A204.1 (cell line): ENCODE data around the gene XBP1.
"Not testable (repeated sequence)": the region's sequence is repeated elsewhere in the genome, so short reads cannot be mapped to it uniquely, and the experiment has no call there.

ENCODE experiments used
- FAIRE-seq: peaks from 2 replicates; lab custom pipeline; 2012; peaks lifted over from hg19 to GRCh38; lab: Jason Lieb, UNC

XBP1 gene

DNA sequence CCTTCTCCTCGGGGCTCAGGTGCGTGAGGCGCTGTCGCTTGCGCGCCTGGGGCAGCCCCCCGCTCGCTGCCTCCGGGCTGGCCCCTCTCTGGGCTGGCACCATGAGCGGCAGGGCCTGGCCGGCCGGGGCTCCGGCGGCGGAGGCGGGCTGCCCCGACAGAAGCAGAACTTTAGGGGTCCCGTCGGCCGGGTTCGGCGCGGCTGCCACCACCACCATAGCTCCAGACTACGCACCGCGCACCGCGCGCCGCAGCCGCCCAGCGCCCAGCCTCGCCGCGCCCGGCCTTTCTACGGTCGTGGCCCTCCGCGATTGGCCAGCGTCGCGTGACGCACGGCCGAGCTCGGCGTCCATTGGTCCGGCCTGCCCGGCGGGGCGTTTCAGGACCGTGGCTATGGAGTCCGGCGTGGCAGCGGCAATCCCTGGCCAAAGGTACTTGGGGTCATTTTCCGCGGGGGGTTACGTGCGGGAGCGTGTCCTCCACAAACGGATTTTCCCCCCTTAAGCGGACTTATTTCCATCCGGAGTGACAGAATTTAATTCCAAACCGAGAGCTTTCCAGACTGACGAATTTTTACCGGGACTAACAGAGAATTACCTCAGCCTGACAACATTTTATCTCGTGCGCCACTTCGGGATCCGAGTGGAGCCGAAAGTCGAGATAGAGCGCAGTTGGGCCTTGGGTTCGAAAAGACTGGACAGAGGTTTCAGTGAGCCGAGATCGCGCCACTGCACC lies at the start of gene XBP1:
Gene XBP1 (minus strand): TSS at position 262 of the 734 bp plus-strand sequence.
- FAIRE-seq = no peak

DNA sequence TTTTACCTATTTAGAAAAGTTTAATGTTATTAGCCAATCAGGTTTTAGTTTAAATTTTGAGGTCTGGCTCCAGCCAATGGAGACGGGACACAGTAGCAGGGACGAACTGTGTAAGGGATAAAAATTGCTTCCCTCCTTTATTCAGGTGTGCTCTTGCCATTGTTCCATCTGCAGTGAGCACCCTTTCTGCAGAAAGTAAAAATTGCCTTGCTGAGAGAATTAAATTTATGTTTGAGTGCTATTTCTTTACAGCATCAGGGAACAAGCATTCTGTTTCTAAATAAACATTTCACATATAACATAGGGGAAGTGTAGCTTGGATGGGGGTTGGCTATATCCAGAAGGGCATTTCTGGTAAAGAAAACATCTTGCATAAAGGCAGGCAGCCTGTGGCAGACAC lies 46.6 kb upstream of the XBP1 start:
- no peak for FAIRE-seq

DNA sequence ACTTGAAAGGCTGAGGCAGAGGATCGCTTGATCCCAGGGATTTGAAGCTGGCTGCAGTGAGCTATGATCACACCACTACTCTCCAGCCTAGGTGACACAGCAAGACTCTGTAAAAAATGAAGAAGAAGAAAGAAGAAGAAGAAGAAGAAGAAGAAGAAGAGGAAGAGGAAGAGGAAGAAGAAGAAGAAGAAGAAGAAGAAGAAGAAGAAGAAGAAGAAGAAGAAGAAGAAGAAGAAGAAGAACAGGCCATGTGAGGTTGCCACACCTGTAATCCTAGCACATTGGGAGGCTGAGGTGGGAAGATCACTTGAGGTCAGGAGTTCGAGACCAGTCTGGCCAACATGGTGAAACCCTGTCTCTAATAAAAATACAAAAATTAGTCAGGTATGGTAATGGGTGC lies 43.9 kb upstream of the XBP1 start:
- FAIRE-seq = not testable (repeated sequence)

DNA sequence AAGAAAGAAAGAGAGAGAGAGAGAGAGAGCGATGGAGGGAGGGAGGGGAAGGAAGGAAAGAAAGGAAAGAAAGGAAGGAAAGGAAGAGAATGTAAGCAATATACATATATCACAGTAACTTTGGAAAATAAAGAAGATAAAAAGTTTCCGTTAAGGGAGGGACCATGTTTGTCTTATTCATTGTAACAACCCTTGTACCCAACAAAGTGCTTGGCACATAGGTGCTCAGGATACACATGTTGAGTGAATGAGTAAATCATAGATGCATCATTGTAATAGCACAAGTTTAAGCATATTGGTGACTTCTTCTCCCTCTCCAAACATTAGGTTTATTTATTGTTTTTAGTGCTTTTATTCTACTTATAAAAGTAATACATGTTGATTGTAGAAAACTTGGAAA lies 43.3 kb upstream of the XBP1 start:
- FAIRE-seq = no peak

DNA sequence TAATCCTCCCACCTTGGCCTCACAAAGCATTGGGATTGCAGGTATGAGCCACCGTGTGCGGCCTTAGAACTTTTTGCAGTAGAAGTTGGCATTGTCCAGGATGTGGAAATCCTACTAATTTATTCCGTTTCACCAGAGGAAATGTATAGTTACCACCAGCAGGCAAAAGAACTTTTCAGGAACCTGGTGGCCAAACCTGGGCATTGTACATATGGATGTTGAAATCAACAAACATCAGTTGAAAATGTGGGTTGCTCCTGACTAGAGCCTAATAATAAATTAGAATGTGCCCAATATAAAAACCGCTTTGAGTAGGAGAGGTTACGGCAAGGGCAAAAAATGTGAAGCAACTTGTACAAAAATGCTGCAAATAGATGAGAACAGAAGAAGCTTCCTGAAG lies 40.7 kb upstream of the XBP1 start:
- no peak for FAIRE-seq

DNA sequence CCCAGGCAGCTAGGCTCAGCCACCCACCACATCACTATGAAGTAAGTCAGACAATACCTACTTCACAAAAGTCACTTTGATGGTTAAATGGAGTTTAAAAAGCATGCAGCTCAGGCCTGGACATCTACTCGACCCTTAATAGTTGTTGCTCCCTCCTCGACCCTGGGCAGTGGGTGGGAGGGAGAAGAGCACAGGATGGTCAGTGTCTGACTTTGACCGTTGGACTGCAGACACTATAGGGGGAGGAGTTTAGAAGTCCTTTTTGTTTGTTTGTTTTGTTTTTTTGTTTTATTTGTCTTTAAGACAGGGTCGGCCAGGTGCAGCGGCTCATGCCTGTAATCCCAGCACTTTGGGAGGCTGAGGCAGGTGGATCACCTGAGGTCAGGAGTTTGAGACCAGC lies 38.6 kb upstream of the XBP1 start:
- FAIRE-seq = no peak

DNA sequence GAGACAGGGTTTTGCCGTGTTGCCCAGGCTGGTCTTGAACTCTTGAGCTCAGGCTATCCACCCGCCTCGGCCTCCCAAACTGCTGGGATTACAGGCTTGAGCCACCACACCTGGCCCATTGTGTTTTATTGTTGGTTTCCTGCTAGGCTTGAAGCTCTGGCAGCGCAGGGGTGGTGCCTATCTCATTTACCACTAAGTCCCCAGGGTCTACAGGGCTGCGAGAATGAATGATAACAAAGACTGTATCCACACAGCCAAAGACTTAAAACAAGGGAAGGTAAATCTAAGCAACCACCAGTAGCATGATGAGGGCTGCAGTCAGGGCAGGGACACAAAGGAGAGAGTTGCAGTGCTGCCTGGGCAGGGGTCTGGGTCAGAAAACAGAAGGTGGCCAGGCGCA lies 37.3 kb upstream of the XBP1 start:
- no peak for FAIRE-seq

DNA sequence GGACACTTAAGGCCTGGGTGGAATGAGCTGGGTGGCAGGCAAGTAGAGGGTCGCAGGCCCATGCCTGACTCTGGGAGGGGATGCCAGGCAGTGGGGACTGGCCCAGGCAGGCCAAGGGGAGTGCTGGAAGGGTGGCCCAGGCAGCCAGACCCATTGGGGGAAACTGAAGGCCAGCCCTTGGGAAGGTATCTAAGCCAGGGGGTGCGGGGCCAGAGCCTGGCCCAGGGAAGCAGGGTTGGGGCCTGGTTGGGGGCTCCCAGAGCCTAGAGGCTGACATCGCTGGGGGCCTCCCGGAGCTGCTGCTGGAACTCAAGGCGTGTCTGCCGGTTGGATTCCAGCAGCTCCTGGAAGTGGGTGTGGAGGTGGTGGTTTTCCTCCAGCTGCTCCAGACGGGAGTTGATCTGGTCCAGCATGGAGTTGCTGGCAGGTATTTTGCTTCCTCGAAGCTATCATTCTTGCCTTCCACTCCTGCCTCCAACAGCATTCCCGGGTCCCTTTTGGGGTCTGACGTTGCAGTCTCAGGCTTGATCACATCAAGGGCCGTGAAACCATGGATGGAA lies 35.3 kb upstream of the XBP1 start:
- no peak for FAIRE-seq

DNA sequence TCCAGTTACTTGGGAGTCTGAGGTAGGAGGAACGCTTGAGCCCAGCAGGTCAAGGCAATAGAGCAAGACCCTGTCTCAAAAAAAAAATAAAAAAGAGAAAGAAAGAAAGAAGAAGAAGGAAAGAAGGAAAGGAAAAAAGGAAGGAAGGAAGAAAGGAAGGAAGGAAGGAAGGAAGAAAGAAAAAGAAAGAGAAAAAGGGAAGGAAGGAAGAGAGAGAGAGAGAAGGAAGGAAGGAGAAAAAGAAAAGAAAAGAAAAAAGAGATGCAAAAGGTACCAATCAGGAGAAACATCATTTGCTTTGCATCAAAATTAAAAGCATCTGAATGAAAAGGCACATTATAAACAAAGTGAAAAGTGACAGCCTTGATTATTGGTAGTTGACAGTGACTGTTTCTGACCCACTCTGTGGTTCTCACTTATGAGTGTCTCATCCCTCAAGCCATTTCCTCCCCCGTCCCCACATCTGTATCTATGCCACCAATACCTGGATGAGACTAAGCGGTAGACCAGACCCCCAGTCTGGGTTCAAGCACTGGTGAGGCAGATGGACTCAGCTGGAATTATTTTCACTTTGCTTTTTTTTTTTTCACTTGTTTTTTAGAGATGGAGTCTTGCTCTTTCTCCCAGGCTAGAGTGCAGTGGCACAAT lies 33.0 kb upstream of the XBP1 start:
- FAIRE-seq = no peak

DNA sequence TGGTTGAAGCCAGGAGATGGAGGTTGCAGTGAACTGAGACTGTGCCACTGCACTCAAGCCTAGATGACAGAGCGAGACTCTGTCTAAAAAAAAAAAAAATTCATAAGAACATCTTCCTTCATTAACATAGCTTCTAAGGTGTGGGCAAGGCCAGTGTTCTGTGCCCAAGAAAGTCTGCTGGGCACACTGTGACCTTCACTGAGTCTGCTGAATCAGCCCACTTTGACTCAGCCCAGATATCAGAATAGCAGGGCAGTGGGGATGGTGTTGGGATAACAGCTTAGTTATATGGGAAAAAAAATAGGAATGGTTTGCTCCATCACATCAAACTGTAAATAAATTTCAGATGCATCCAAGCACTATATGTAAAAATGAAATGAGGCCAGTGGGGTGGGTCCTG lies 32.4 kb upstream of the XBP1 start:
- FAIRE-seq = no peak

DNA sequence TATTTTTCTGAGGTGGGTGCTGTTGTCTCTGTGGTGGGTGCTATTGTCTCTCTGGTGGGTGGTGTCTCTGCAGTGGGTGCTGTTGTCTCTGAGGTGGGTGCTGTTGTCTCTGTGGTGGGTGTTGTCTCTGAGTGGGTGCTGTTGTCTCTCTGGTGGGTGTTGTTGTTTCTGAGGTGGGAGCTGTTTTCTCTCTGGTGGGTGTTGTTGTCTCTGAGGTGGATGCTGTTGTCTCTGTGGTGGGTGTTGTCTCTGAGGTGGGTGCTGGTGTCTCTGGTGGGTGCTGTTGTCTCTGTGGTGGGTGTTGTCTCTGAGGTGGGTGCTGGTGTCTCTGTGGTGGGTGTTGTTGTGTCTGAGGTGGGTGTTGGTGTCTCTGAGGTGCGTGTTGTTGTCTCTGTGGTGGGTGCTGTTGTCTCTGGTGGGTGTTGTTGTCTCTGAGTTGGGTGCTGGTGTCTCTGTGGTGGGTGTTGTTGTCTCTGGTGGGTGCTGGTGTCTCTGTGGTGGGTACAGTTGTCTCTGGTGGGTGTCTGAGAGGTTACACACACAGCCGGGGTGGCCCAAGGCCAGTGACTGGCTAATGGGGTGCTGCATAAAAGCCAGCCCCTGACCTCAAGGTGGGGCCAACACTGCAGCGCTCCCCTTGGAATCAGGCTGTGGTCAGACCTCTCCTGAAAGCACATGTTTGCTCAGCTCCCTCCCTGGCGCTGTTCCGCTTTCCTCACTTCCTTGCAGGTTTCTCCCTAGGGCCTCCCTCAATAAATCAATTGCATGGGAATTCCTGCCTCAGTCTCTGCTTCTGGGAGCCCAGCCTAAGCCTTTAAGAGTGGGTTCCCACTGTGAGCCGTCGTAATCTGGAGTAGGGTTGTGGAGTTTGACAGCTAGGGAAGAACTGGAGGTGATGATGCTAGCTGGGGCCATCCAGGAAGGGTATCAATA lies 31.0 kb upstream of the XBP1 start:
- FAIRE-seq = no peak

DNA sequence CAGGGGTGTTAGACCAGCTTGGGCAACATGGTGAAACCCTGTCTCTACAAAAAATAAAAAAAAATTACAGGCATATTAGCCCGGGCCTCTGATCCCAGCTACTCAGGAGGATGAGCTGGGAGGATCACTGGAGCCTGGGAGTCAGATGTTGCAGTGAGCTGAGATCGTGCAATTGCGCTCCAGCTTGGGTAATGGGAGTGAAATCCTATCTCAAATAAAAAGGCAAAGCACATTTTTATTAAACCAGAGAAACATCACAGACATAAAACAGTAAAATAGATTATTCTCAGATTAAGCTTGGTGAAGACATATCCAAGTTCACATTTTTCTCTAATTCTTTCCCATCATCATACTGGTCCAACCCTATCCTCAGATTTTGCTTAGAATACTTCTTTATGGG lies 30.1 kb upstream of the XBP1 start:
- FAIRE-seq = no peak

DNA sequence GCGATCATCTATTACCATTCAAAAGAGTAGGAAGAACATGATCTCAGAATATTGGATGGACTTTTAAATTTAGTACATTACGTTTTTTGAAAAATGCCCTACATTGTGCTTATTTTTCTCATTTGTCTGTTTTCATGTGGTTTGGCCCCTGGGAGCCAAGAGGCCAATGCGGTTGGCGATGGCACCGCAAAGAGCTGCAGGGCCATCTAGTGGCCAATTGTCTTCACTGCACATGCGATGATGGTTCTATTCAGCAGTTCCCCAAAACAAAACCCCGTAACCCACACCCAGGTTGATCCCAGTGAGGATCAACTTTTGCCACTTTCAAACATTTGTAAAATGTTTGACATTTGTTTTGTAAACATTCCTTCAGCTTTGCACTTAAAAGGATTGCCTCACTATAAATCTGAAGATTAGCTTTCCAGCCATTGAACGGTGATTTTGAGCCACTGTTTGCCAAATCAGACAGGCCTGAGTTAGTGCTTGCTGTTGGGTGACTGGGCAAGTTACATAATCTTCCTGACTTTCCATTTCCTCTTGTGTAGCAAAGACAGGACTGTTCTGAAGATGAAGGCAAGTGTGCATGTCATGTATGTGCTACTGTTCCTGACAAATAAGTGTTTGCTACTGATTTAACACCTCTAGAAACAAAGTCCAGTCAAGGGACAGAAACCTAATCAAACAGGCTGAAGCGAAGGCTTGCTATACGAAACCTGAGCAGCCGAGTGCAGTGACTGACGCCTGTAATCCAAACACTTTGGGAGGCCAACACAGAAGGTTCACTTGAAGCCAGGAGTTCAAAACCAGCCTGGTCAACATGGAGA lies 29.2 kb upstream of the XBP1 start:
- FAIRE-seq = peak; percentile 91

DNA sequence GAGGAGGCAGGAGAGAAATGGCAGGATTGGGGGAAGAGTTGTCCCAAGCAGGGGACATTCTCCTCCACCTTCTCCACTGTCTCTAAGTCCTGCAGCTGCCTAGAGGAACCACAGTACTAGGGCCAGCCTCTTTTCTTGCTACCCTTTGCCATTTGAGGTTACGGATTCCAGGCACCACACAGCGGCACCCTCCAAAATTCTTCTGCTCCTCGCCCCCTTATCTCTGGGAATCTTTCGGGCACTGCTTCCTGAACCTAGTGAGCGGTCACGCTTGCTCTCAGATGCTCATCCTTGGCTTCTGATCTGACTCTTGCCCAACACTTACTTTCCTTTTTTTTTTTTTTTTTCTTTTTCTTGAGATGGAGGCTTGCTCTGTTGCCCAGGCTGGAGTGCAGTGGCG lies 26.6 kb upstream of the XBP1 start:
- FAIRE-seq = no peak

DNA sequence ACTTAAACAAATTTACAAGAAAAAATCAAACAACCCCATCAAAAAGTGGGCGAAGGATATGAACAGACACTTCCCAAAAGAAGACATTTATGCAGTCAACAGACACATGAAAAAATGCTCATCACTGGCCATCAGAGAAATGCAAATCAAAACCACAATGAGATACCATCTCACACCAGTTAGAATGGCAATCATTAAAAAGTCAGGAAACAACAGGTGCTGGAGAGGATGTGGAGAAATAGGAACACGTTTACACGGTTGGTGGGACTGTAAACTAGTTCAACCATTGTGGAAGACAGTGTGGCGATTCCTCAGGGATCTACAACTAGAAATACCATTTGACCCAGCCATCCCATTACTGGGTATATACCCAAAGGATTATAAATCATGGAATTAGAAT lies 26.1 kb upstream of the XBP1 start:
- not testable (repeated sequence) for FAIRE-seq

DNA sequence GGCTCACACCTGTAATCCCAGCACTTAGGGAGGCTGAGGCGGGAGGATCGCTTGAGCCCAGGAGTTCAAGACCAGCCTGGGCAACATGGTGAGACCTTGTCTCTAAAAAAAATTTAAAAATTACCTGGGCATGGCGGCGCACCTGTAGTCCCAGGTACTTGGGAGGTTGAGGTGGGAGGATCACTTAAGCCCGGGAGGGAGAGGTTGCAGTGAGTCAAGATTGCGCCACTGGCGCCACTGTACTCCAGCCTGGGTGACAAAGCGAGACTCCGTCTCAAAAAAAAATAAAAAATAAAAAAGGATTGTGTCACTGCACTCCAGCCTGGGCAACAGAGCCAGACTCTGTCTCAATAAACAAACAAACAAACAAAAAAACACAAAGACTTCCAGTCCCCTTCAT lies 24.1 kb upstream of the XBP1 start:
- not testable (repeated sequence) for FAIRE-seq

DNA sequence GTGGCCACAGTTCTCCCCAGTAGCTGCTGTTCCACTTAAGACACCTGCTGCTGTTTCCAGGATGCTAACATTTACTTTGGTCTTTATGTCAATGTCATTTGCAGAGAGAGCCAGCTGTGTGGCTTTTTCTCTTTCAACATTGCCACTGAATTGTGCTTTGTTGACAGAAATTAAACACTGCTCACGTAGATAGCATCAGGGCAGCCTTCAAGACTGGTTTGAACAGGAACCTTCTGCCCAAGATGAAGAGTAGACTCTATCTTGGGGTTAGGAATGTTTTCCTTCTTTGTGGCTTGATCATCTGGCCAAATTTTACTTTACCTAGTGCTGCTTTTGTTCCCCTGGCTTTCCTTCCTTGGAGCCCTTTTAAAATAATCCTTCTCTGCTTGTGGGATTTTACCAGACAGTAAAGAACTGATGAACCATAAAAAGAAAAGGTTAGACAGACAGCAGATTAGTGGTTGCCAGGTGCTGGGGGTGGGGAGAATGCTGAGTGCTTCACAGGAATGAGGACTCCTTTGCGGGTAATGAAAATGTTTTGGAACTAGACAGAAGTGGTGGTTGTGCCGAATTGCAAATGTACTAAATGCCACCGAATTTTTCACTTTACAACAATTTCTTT lies 22.7 kb upstream of the XBP1 start:
- FAIRE-seq = no peak

DNA sequence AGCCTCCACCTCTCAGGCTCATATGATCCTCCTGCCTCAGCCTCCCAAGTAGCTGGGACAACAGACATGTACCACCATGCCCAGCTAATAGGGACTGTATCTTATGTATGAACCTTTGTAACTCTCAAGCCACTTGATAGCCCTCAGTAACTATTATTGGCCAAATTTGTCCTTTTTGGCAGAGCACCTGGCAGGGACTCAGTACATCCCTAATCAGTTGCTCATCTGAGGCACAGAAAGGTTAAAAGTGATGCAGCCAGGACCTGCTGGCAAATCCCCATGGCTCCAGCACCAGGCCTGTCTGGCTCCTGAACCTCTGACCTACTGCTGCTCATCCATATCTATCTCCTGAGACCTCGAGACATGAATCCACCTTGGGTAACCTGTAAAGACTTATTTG lies 21.1 kb upstream of the XBP1 start:
- FAIRE-seq = no peak

DNA sequence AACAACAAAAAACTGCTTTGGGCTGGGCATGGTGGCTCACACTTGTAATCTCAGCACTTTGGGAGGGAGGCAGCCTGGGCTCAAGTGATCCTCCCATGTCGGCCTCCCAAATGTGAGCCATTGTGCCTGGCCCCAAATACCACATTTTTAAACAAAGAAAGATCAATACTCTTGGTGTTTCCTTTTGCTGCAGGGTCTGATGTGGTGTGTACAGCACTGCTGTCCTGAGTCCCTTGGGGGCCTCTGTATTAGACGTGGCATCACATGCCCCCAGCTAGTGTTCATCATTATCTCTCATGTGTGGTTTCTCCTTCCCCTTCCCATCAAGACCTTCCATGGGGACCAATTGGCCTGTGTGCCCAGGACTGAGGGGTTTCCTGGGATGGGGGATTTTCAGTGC lies 20.5 kb upstream of the XBP1 start:
- no peak for FAIRE-seq

DNA sequence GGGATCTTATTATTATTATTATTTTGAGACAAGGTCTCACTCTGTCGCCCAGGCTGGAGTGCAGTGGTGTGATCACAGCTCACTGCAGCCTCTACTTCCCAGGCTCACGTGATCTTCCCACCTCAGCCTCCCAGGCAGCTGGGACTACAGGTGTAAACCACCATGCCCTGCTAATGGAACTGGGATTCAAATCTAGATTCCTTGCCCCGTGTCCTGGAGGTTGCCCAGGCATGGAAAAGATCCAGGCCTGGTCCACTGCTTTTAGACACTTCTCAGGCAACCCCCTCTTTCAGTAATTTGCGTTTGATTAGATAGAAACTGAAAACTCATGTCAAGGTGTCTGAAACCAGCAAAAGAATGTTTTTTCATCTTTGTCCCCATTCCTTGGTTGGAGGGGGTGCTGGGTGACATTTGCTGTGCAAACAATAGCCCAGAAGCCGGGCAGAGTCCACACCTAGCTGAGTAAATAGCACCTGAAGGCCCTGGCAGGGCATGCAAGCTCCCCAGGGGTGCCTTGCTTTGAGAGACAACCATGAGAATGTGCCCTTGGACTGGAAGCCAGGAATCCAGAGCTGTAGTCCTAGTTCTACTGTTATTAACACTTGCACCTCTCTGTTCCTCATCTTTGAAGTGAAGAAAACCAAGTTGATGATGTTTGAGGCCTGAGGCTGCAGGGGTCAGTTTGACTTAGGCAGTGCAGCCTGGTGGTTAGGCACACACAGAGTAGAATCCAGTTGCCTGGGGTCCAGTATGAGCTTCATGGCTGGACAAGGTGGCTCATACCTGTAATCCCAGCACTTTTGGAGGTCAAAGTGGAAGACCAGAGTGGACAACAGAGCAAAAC lies 19.1 kb upstream of the XBP1 start:
- FAIRE-seq = no peak
